ENCODE results near the gene SKI.

GRCh38 chr1:2317230-2318065 is 89.3 kb downstream of the SKI start:
- TF ChIP-seq CTCF (IDR thresholded peaks at IDR 0.05; ENCODE audit: control extremely low read depth in 1 of 3, insufficient read depth in 1 of 3, low read depth in 1 of 3, low read length in 3 of 3) (no peak), RXRA (IDR thresholded peaks at IDR 0.05; ENCODE audit: insufficient read depth, low read depth, low read length) (no peak), KDM5A (IDR thresholded peaks at IDR 0.05; ENCODE audit: low read length) (no peak), FOSL1 (IDR thresholded peaks at IDR 0.05; ENCODE audit: insufficient read depth, low read depth, low read length) (no peak), EZH2 (IDR thresholded peaks at IDR 0.05; ENCODE audit: low read depth, low read length, severe bottlenecking) (no peak), TAF1 (IDR thresholded peaks at IDR 0.05; ENCODE audit: low read depth, low read length) (no peak), EP300 (IDR thresholded peaks at IDR 0.05; ENCODE audit: borderline replicate concordance in 1 of 2, low read depth in 2 of 2, low read length in 2 of 2) (no peak), POLR2AphosphoS5 (IDR thresholded peaks at IDR 0.05; ENCODE audit: low read depth, low read length) (no peak)
- TF ChIP-seq, protein P1, sequence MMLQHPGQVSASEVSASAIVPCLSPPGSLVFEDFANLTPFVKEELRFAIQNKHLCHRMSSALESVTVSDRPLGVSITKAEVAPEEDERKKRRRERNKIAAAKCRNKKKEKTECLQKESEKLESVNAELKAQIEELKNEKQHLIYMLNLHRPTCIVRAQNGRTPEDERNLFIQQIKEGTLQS (IDR thresholded peaks at IDR 0.05; ENCODE audit: insufficient read depth, low read depth, low read length): no peak

Data from H1 (cell line).